Osteocyte (in vitro differentiated cells): Measurements from ENCODE around the gene PHF11. TPM values are rescaled to one million over a fixed set of nuclear protein-coding genes. Genes with fewer than 3 reads are reported as not detected.

Experiments
- DNase-seq: peaks from one replicate; pipeline ENCODE4 v3.0.0; 2021; ENCODE audit warnings: mixed read lengths; ENCODE audit not compliant: unreplicated experiment; ENCODE audit errors: extremely low spot score
- H3K27ac Mint-ChIP-seq: one replicate; pipeline ENCODE4 v1.8.0; 2021; ENCODE audit warnings: mild to moderate bottlenecking, mixed read lengths; ENCODE audit not compliant: unreplicated experiment
- H3K27me3 Mint-ChIP-seq: one replicate; pipeline ENCODE4 v1.8.0; 2021; ENCODE audit warnings: mixed read lengths; ENCODE audit not compliant: unreplicated experiment
- H3K36me3 Mint-ChIP-seq: one replicate; pipeline ENCODE4 v1.8.0; 2021; ENCODE audit warnings: mixed read lengths; ENCODE audit not compliant: unreplicated experiment
- H3K4me1 Mint-ChIP-seq: one replicate; pipeline ENCODE4 v1.8.0; 2021; ENCODE audit warnings: mixed read lengths; ENCODE audit not compliant: unreplicated experiment
- H3K4me3 Mint-ChIP-seq: one replicate; pipeline ENCODE4 v1.8.0; 2021; ENCODE audit warnings: mild to moderate bottlenecking, moderate library complexity, mixed read lengths; ENCODE audit not compliant: unreplicated experiment
- H3K9me3 Mint-ChIP-seq: one replicate; pipeline ENCODE4 v1.8.0; 2021; ENCODE audit warnings: mixed read lengths; ENCODE audit not compliant: unreplicated experiment
- total RNA-seq: library from RNA; stranded (reverse); gene quantifications from 2 replicates; pipeline ENCODE4 v1.2.1, GENCODE V29; 2021
- TF ChIP-seq, protein P1 (sequence below): fragments of 200-600 bp; sonication (generic); IDR thresholded peaks from 2 replicates; pipeline ENCODE4 v1.5.0; 2021; ENCODE audit warnings: antibody characterized with exemption, mild to moderate bottlenecking, moderate library complexity

PHF11 gene
- total RNA-seq, 1 donor from 2014 or later, result 32.1 TPM

DNA sequence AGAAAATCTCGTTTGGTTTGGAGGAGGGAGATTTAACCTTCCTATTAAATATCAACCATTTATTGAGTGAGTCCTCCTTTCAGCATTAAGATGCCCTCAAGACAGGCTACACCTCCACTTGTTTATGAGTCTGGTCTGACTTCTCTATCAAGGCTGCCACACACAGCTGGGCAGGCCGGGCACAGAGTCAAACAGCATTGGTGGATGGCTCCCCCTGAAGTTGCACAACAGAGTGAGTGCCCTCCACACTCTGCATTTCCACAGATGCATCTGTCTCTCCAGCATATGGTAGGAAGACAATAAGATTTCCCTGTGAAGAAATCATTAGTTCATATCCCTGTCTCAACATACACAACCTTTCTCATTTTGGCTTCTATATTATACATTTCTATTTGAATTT is 31.4 kb downstream of the PHF11 start:
- H3K27me3 Mint-ChIP-seq, result no peaks in the 10 kb centered on the region
- TF ChIP-seq, protein P1, sequence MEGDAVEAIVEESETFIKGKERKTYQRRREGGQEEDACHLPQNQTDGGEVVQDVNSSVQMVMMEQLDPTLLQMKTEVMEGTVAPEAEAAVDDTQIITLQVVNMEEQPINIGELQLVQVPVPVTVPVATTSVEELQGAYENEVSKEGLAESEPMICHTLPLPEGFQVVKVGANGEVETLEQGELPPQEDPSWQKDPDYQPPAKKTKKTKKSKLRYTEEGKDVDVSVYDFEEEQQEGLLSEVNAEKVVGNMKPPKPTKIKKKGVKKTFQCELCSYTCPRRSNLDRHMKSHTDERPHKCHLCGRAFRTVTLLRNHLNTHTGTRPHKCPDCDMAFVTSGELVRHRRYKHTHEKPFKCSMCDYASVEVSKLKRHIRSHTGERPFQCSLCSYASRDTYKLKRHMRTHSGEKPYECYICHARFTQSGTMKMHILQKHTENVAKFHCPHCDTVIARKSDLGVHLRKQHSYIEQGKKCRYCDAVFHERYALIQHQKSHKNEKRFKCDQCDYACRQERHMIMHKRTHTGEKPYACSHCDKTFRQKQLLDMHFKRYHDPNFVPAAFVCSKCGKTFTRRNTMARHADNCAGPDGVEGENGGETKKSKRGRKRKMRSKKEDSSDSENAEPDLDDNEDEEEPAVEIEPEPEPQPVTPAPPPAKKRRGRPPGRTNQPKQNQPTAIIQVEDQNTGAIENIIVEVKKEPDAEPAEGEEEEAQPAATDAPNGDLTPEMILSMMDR, result no peak
- H3K27ac Mint-ChIP-seq, result no peak overlapping the region
- no peaks in the 10 kb centered on the region for H3K4me1 Mint-ChIP-seq
- H3K9me3 Mint-ChIP-seq, result no peaks in the 10 kb centered on the region
- DNase-seq, result no peak
- H3K36me3 Mint-ChIP-seq, result peaks cover 37% of the 10 kb centered on the region
- H3K4me3 Mint-ChIP-seq, result no peak overlapping the region

DNA sequence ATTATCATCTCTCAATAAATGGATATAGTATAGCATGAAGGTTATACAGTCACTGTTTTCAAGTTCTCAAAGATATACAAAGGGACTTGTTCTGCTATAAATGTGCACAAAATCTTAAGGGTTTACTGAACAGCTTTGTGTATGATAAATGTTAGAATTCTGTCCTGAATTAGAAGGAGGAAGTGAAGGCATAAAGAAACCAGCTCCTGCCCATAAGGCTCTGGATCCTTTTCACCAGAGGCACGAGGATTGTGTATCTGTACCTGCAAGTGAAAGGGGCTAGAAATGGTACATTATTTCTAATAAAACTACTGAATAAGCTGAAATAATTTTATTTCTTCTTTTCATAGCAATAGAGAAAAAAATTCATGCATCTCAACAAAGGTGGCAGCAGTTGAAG is 32.4 kb downstream of the PHF11 start:
- TF ChIP-seq, protein P1, result no peak
- no peaks in the 10 kb centered on the region for H3K9me3 Mint-ChIP-seq
- H3K27ac Mint-ChIP-seq, result no peak overlapping the region
- H3K36me3 Mint-ChIP-seq, result peaks cover 40% of the 10 kb centered on the region
- H3K4me1 Mint-ChIP-seq, result no peaks in the 10 kb centered on the region
- no peaks in the 10 kb centered on the region for H3K27me3 Mint-ChIP-seq
- DNase-seq, result no peak
- H3K4me3 Mint-ChIP-seq, result no peak overlapping the region

DNA sequence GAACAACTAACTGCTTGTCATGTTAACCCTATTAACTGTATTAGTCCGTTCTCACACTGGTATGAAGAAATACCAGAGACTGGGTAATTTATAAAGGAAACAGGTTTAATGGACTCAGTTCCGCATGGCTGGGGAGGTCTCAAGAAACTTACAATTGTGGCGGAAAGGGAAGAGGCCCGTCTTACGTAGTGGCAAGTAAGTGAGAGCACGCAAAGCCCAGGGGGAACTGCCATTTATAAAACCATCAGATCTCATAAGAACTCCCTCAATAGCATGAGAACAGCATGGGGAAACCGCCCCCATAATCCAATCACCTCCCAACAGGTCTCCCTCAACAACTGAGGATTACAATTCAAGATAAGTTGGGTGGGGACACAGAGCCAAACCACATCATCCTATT is 34.7 kb downstream of the PHF11 start:
- TF ChIP-seq, protein P1, result no peak
- DNase-seq, result no peak
- H3K4me1 Mint-ChIP-seq, result no peaks in the 10 kb centered on the region
- H3K4me3 Mint-ChIP-seq, result no peak overlapping the region
- H3K36me3 Mint-ChIP-seq, result peaks cover 47% of the 10 kb centered on the region
- no peak overlapping the region for H3K27ac Mint-ChIP-seq
- H3K9me3 Mint-ChIP-seq, result no peaks in the 10 kb centered on the region
- no peaks in the 10 kb centered on the region for H3K27me3 Mint-ChIP-seq

DNA sequence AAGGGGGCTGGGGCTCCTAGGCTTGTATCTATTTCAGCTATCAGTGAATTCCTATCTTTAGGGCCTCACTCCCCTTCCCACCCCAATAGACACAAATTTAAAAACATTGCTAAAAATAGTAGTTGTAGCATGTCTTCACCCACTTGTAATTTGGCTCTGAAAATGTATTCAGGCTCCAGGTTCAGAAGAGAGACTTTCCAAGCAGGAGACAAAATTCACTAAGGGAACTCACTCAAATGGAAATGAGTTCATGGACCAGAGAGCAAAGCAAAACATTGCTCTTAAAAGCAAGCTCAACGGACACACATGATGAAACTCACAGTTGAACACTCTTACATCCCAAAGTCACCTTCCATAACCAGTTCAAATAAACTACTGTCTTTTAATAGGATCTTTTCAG is 36.8 kb downstream of the PHF11 start:
- TF ChIP-seq, protein P1, result no peak
- H3K4me1 Mint-ChIP-seq, result no peaks in the 10 kb centered on the region
- H3K36me3 Mint-ChIP-seq, result peaks cover 46% of the 10 kb centered on the region

DNA sequence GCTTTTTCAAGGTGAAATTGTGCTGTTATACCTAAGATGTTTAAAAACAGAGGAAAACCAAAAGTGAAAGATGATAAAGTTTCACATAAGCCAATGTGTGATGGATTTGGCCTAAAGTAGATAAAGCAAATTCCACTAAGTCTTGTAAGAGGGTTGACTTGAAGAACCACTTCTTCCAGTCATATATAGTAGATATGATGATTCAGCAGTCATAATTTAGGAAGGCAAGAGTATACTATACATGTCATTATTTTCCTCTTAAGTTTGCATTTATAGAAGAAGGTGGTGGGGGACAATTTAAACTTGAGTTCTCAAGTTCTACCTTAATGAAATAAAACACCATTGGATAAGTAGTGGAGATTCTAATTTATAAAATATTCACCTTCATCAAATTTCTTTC is 37.3 kb downstream of the PHF11 start:
- Mint-ChIP-seq H3K27ac (no peak overlapping the region), H3K27me3 (no peaks in the 10 kb centered on the region), H3K4me3 (no peak overlapping the region), H3K36me3 (peaks cover 50% of the 10 kb centered on the region), H3K9me3 (no peaks in the 10 kb centered on the region), H3K4me1 (no peaks in the 10 kb centered on the region)
- DNase-seq, result no peak
- TF ChIP-seq, protein P1, result no peak

More for the DNA sequence above, 36.8 kb downstream of the PHF11 start:
- Mint-ChIP-seq H3K27ac (no peak overlapping the region), H3K4me3 (no peak overlapping the region), H3K27me3 (no peaks in the 10 kb centered on the region), H3K9me3 (no peaks in the 10 kb centered on the region)
- no peak for DNase-seq
